HuH-7 (cell line): ENCODE data around the gene CD52.

Source experiments
- DNase-seq: peaks from one replicate; pipeline ENCODE4 v3.0.0; 2011; ENCODE audit warnings: low spot score

The CD52 gene

GRCh38 chr1:26317612-26318337 is at the start of gene CD52:
CD52 (plus strand) TSS chr1:26317958; CDS start chr1:26318018, 60 bp downstream.
- no peak for DNase-seq

DNA sequence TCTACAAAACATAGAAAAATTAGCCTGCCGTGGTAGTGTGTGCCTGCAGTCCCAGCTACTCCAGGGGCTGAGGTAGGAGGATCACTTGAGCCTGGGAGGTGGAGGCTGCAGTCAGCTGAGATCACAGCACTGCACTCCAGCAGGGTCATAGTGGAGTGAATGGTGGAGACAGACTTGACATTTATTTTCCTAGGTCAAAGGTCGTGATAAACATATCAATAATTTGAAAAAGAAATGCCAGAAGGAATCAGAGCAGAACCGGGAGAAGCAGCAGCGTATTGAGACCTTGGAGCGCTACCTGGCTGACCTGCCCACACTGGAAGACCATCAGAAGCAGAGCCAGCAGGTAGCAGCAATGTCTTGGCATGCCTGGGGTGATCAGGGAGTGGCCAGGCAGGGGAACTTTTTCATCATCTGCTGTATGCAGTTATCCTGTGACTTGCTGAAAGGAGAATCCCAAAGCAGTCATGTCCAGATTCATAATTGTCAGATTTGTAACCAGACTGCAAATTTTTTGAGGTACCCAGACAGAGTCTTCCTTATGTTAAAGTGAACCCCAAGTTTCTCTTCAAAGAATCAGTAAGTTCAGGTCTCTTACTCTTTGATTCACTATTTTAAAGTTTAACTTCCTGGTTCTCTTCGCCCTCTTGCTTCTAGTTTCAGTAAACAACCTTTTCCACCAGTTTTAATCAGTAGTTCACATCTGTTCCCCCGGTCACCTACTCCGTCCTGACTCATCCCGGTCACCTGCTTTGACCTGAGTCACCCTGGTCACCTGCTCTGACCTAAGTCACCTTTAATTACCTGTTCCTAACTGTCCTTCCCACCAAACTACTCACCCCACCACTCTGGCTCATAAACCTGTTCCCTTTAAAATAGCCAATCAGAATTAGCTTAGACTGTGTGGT is 49.2 kb upstream of the CD52 start:
- DNase-seq: no peak

DNA sequence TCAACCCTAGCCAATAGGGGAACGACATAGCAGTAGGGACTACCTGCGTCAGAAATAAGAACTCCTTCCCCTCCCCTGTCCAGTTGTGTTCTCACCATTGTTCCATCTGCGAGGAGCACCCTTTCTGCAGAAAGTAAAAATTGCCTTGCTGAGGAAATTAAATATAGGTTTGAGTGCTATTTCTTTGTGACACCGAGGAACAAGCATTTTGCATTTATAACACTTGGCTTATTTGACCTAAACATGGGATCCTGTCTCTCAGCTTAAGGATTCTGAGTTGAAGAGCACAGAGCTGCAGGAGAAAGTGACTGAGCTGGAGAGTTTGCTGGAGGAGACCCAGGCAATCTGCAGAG is 48.6 kb upstream of the CD52 start:
- no peak for DNase-seq

DNA sequence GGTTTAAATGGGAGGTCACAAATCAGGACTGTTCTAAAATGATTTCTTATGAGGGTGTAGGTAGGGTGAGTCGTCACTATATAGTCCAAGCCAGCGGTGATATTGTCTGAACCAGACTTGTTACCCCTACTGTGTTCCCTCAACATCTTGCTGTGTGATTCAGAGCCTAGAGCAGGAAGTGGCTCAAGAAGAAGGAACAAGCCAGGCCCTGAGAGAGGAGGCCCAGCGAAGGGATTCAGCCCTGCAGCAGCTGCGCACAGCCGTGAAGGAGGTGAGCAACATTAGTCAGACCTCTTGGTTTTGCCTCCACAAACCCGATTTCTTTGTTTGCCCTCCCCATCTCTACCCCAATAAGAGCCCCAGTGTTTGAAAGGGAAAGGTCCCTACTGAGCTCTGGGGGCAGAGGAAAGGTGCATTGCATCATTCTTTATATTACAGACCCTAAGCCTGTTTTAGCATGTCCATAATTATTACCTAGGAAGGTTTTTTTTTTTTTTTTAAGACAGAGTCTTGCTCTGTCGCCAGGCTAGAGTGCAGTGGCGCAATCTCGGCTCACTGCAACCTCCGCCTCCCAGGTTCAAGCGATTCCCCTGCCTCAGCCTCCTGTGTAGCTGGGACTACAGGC is 42.8 kb upstream of the CD52 start:
- DNase-seq: no peak

GRCh38 chr1:26275580-26276431 is 42.0 kb upstream of the CD52 start:
- DNase-seq: peak; percentile 70

- DNase-seq: no peak
Observed at GRCh38 chr1:26276432-26276838, 41.3 kb upstream of the CD52 start.

GRCh38 chr1:26277261-26277661 is 40.5 kb upstream of the CD52 start:
- DNase-seq: no peak

DNA sequence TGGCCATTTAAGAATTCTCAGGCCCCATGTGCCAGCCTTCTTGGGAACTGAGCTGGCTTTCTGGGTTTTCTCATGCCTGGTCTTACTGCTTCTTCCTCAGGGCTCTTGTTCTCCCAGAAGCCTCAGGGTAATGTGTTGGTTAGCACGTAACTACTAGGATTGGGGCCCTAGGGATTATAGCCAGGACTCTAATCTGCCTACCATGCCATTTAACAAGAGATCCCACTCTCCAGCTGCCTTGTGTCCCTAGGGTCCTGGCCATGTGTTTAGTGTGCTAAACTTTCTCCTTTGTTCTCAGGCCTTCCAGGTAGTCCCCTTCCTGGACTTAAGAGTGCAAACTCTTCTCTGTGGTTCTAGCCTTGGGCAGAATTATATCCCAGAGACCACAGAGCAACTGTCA is 40.0 kb upstream of the CD52 start:
- DNase-seq: no peak

GRCh38 chr1:26278303-26278702 is 39.5 kb upstream of the CD52 start:
- DNase-seq: no peak

- no peak for DNase-seq
Observed at GRCh38 chr1:26278724-26279455, 38.9 kb upstream of the CD52 start.

GRCh38 chr1:26279456-26280332 is 38.1 kb upstream of the CD52 start, which contains the start of gene SH3BGRL3:
SH3BGRL3 (plus strand) TSS chr1:26280086; CDS start chr1:26280156, 70 bp downstream.
- peak; percentile 91 for DNase-seq

DNA sequence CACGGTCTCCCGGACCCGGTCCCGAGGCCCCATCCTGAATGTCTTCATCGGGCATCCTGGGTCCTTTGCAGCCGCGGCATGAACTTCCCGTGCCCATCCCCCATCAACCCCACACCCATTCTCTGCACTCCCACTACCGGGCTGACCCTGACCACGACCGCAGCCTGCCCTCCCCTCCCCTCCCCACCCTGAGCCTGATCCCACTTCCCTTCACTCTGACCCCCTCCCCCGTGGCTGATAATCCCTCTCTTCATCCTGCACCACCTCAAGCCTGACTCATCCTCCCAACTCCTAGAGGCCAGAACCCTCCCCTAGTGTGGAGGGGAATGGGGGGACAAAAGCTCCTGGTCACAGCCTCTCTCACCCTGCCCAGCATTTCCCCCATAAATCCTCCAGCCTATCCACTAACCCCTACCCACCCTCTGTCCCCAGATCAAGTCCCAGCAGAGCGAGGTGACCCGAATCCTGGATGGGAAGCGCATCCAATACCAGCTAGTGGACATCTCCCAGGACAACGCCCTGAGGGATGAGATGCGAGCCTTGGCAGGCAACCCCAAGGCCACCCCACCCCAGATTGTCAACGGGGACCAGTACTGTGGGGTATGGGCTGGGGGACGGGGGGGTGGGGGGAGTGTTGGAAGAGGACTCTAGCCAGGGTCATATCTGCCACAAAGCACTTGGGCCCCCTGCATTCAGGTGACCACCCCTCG is 37.3 kb upstream of the CD52 start:
- peak; percentile 62 for DNase-seq

- no peak for DNase-seq
Observed at GRCh38 chr1:26281091-26281958, 36.4 kb upstream of the CD52 start.

- DNase-seq: no peak
Observed at GRCh38 chr1:26281971-26282370, 35.8 kb upstream of the CD52 start.

DNA sequence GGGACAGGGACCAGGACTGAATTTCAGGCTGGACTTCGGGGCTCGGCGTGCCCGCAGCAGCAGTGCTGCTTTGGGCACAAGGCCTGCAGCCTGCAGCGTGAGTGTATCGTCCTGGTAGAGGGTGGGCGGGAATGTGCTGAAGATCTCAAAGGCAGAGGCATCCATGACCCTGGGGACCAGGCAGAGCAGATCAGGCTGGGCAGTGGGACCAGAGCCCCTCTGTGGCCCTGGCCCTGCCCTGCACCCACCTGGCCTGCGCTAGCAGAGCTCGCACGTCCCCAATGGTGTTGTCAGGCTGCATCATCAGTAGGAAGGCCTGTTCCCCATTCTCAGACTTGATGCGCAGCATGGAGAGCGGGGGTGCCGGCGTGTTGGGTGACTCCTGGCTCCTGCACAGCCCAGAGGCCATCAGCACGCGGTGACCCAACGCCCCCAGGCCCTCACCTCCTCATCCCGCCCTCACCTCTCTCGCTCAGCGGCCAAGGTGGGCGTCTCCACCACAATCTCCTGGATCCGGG is 35.3 kb upstream of the CD52 start:
- no peak for DNase-seq

DNA sequence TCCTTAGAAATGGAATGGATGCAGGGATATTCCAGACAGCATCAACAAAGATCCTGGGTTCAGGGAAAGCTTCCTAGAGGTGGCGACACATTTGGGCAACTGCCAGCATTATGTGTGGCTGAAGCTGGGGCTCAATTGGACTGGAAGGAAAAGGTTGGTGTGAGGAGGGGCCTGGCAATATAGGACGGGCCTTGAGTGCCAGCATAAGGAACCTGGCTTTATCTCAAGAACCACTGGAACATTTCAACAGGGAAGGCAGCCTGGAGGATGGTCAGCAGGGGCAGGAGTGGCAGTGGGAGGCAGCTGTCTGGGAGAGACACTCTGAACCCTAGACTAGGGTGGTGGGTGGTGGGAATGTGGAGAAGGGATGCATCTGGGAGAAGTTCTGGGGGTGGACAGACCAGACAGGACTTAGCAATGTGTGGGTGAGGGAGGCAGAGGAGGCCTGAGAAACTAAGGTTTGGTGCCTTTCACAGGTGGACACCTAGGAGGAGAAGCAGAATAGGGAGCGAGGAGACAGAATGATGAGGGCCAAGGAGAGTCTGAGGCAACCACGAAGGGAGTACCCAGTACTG is 34.4 kb upstream of the CD52 start:
- no peak for DNase-seq

DNA sequence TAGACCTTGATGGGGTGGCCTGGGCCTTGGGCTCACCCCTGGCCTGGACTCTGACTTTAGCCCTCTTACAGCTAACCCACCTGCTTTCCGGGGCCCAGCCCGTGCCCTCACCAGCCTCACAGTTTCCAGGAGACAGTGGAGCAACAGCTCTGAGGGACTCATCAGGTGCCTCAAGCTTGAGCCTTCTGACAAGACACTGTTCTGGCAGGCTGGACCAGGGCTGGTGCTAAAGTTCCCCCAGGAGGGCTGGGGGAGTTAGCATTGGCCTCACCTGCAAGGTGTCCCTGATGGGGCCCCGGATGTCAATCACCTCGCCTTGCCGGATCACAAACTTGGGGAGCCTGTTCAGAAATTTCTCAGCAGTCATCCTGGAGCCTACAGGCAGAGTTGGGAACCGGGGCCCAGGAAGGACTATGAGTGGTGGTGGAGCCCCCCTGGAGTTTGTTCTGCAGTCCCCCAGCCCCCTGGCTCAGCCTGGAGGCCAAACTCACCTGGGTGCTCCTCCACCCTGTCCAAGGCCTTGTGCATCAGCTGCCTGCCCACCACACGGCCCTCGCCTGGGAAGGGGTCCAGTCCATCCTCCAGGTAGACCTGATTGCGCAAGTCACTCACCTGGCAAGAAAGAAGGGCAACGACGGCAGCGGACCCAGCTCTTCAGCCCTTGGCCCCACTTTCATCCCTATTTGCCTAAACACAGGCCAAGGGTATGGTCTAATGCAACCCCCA is 33.7 kb upstream of the CD52 start:
- DNase-seq: no peak
